Caco-2 (cell line): ENCODE measurements around the gene MAP3K1. TPM values are rescaled to one million over a fixed set of nuclear protein-coding genes. Genes with fewer than 3 reads are reported as not detected.
"Not testable (repeated sequence)": the region's sequence is repeated elsewhere in the genome, so short reads cannot be mapped to it uniquely, and the experiment has no call there.

Source experiments
- BruUV-seq: library from RNA; stranded (reverse); fragments of 400-500 nt; replicated peaks from 2 replicates; lab custom pipeline; 2021; lab: Mats Ljungman, UMichigan
- CTCF ChIA-PET: fragments of 300-600 bp; sonication (Branson Sonifier 250); formaldehyde crosslinking; loops from one replicate; lab custom pipeline; 2022; ENCODE audit warnings: antibody characterized with exemption; lab: Charles Lee
- POLR2A ChIA-PET: fragments of 300-600 bp; sonication (Branson Sonifier 250); formaldehyde crosslinking; loops from one replicate; lab custom pipeline; 2022; ENCODE audit warnings: antibody characterized with exemption; lab: Charles Lee
- DNase-seq, 2 experiments: peaks; one replicate each; pipeline versions ENCODE4 v3.0.0 to v3.0.0-alpha.2; 2020 to 2022
- H3K27me3 ChIP-seq: replicated peaks from 2 replicates; pipeline ENCODE4 v1.6.0; 2011; ENCODE audit warnings: low read length; ENCODE audit not compliant: control insufficient read depth, insufficient read depth
- H3K36me3 ChIP-seq: 2 replicates; pipeline ENCODE4 v1.5.1; 2011; ENCODE audit warnings: low read length; ENCODE audit not compliant: control insufficient read depth, insufficient read depth
- H3K4me1 ChIP-seq: fragments of 250-450 bp; sonication (Bioruptor Pico); 2 replicates; pipeline ENCODE4 v1.5.1; 2020; ENCODE audit warnings: mild to moderate bottlenecking
- H3K4me3 ChIP-seq: 2 replicates; pipeline ENCODE4 v1.5.1; 2011; ENCODE audit warnings: low read depth, mild to moderate bottlenecking, control low read depth, low read length
- H3K9me3 ChIP-seq: fragments of 250-450 bp; sonication (Bioruptor Pico); 2 replicates; pipeline ENCODE4 v1.5.1; 2020; ENCODE audit warnings: mild to moderate bottlenecking, moderate library complexity
- H3K27ac Mint-ChIP-seq: one replicate; pipeline ENCODE4 v1.8.0; 2022; ENCODE audit warnings: mixed read lengths; ENCODE audit not compliant: unreplicated experiment
- H3K27me3 Mint-ChIP-seq: one replicate; pipeline ENCODE4 v1.8.0; 2022; ENCODE audit warnings: mixed read lengths; ENCODE audit not compliant: insufficient read depth, unreplicated experiment
- H3K36me3 Mint-ChIP-seq: one replicate; pipeline ENCODE4 v1.8.0; 2022; ENCODE audit warnings: mild to moderate bottlenecking, mixed read lengths; ENCODE audit not compliant: insufficient read depth, unreplicated experiment
- H3K4me1 Mint-ChIP-seq: one replicate; pipeline ENCODE4 v1.8.0; 2022; ENCODE audit warnings: low read depth, mixed read lengths; ENCODE audit not compliant: unreplicated experiment
- H3K4me3 Mint-ChIP-seq: one replicate; pipeline ENCODE4 v1.8.0; 2022; ENCODE audit warnings: mild to moderate bottlenecking, moderate library complexity, mixed read lengths; ENCODE audit not compliant: unreplicated experiment
- H3K9me3 Mint-ChIP-seq: one replicate; pipeline ENCODE4 v1.8.0; 2022; ENCODE audit warnings: mixed read lengths; ENCODE audit not compliant: unreplicated experiment
- CTCF ChIP-seq, 2 experiments: fragments of 200-600 bp in 1 of 2; IDR thresholded peaks; 1 replicate in 1 of 2; 2 replicates in 1 of 2; pipeline versions ENCODE4 v1.5.1 to v1.8.0; 2011 to 2022; ENCODE audit warnings: antibody characterized with exemption in 1 of 2, control low read depth in 1 of 2, inconsistent platforms in 1 of 2, low read depth in 1 of 2, low read length in 1 of 2, mild to moderate bottlenecking in 1 of 2, moderate library complexity in 1 of 2; ENCODE audit not compliant: insufficient read depth in 1 of 2, severe bottlenecking in 1 of 2, unreplicated experiment in 1 of 2
- intact Hi-C: fragments of 100-400 bp; cut with micrococcal nuclease; formaldehyde crosslinking; loops from one replicate; pipeline ENCODE4 v1.10.0; 2022; ENCODE audit not compliant: unreplicated experiment
- total RNA-seq: library from RNA; stranded (reverse); gene quantifications from 2 replicates; pipeline ENCODE4 v1.2.3, GENCODE V29; 2022

The MAP3K1 gene
- total RNA-seq, 1 experiment from 2014 or later: 47.0 TPM

DNA sequence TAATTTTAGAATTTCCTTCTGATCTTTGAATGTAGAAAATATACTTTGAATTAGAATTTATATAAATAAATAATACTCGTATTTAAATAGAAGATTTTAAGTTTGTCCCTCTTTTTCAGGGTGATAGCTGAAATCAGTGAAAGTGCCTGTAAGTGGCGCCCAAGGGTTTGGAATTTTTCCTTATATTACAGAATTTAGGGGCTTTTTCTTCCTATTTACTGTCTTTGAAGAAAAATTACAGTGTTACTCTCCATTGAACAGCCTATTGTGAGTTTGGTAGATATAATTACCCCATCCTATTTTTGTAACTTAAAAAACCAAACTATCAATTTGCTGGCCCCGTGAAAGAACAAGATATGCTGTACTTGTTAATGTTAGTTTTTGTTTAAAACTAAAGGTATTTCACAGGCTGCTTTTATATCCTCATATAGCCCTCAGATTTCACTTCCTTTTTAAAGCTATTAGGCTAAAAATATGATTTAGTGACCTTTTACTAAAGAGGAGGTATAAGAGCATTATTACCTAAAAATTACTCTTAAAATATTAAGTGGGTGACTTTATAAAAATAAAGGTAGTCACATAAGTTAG, 3.2 kb downstream of the MAP3K1 start:
- no peak for DNase-seq
- no TSS peak for BruUV-seq
- H3K9me3 Mint-ChIP-seq: no peaks in the 10 kb centered on the region
- H3K27me3 ChIP-seq: no peaks in the 10 kb centered on the region
- ChIA-PET CTCF (no interaction called here), POLR2A (interaction anchor here (0.6 kb wide), 1 partner anchor 457 kb away, joined by 4 read pairs; no protein-coding TSS in a partner anchor)
- TF ChIP-seq CTCF (IDR thresholded peaks at IDR 0.05; ENCODE audit: insufficient read depth in 1 of 2, low read depth in 1 of 2, low read length in 1 of 2, severe bottlenecking in 1 of 2, unreplicated experiment in 1 of 2): peak; percentile 24 to 30
- intact Hi-C loops: loop anchor here (1.0 to 5.0 kb wide), 2 partner anchors 20 to 336 kb away; no protein-coding TSS in a partner anchor
- no peak overlapping the region for H3K4me3 ChIP-seq
- no peaks in the 10 kb centered on the region for H3K27me3 Mint-ChIP-seq
- peak overlapping the region; percentile 43 for H3K4me3 Mint-ChIP-seq
- no peaks in the 10 kb centered on the region for H3K36me3 ChIP-seq
- no peak overlapping the region for H3K27ac Mint-ChIP-seq
- H3K36me3 Mint-ChIP-seq: peaks cover 28% of the 10 kb centered on the region
- H3K9me3 ChIP-seq: no peaks in the 10 kb centered on the region
- H3K4me1 ChIP-seq: peaks cover 31% of the 10 kb centered on the region
- H3K4me1 Mint-ChIP-seq: peaks cover 32% of the 10 kb centered on the region

DNA sequence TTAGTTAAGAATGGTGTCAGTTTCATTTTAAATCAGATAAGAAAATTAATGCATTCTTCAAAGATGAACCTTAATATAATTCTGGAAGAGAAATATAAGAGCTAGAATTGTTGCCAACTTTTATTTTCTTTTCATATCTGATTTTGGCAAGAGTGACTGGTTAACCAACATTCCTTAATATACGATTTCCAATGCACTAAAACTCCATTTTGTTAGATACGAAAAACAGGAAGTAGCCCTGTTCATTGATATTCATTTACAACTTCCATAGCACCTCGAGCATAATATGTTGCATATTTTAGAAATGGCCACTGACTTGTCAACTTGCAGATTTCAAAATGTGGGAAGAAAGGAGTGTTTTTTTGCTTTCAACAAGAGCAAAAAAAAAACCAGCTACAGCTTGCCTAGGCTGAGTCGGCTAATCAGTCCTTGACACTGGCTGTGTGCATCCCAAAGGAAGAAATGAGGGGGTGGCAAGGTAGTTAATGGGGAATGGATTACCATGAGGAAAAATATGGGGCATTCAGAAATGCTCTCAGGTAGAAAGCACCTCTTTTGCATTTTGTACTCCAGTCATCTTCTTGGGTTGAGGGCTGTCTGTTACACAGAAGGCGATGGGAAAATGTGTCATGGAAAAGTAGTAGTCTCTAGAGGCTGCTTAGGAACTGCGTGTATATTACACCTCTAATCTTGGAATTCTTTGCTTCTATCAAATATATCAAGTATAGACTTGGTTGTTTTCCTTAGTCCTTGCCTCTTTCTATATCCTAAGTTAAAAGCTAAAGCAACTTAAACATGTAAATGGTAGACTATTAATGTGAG, 3.9 kb downstream of the MAP3K1 start:
- TF ChIP-seq CTCF (IDR thresholded peaks at IDR 0.05; ENCODE audit: insufficient read depth in 1 of 2, low read depth in 1 of 2, low read length in 1 of 2, severe bottlenecking in 1 of 2, unreplicated experiment in 1 of 2): no peak
- ChIA-PET POLR2A (interaction anchor here (0.6 kb wide), 1 partner anchor 458 kb away, joined by 4 read pairs; no protein-coding TSS in a partner anchor), CTCF (no interaction called here)
- BruUV-seq: no TSS peak
- no peak overlapping the region for H3K4me3 ChIP-seq
- no peak for DNase-seq
- Mint-ChIP-seq H3K36me3 (peaks cover 27% of the 10 kb centered on the region), H3K27me3 (no peaks in the 10 kb centered on the region), H3K27ac (no peak overlapping the region), H3K9me3 (no peaks in the 10 kb centered on the region), H3K4me1 (peaks cover 35% of the 10 kb centered on the region), H3K4me3 (no peak overlapping the region)
- peaks cover 36% of the 10 kb centered on the region for H3K4me1 ChIP-seq
- no peaks in the 10 kb centered on the region for H3K36me3 ChIP-seq
- no peaks in the 10 kb centered on the region for H3K27me3 ChIP-seq
- no peaks in the 10 kb centered on the region for H3K9me3 ChIP-seq
- intact Hi-C loops: loop anchor here (5.0 kb wide), 1 partner anchor 337 kb away; no protein-coding TSS in a partner anchor

DNA sequence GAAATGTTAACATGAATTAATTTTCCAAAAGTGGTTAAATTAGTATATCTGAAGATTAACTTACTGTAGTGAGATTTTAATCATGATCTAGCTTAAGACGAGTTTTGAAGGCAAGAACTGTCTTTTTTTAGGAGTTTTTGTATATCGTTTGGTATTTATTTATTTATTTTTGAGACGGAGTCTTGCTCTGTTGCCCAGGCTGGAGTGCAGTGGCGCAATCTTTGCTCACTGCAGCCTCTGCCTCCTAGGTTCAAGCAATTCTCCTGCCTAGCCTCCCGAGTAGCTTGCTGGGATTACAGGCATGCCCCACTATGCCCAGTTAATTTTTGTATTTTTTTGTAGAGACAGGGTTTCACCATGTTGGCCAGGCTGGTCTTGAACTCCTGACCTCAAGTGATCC, 6.5 kb downstream of the MAP3K1 start:
- CTCF ChIA-PET, DNase-seq, H3K36me3 ChIP-seq, POLR2A ChIA-PET, H3K27me3 ChIP-seq, intact Hi-C loops, H3K27me3 Mint-ChIP-seq, H3K4me3 ChIP-seq, H3K27ac Mint-ChIP-seq, H3K4me3 Mint-ChIP-seq, H3K9me3 ChIP-seq, H3K9me3 Mint-ChIP-seq, BruUV-seq: not testable (repeated sequence)
- Mint-ChIP-seq H3K36me3 (peaks cover 36% of the 10 kb centered on the region), H3K4me1 (peaks cover 46% of the 10 kb centered on the region)
- H3K4me1 ChIP-seq: peaks cover 54% of the 10 kb centered on the region
